CD8-positive, alpha-beta memory T cell (primary cell): ENCODE results near the gene TRAF2. TPM values are rescaled to one million over a fixed set of nuclear protein-coding genes. Genes with fewer than 3 reads are reported as not detected.
"Not testable (repeated sequence)": the region's sequence is repeated elsewhere in the genome, so short reads cannot be mapped to it uniquely, and the experiment has no call there.

ENCODE experiments used
- CTCF ChIA-PET: fragments of 350-600 bp; sonication (Branson Sonifier 250); formaldehyde crosslinking; loops from one replicate; lab custom pipeline; 2021; ENCODE audit warnings: antibody characterized with exemption; lab: Charles Lee
- POLR2A ChIA-PET: fragments of 350-600 bp; sonication (Branson Sonifier 250); formaldehyde crosslinking; loops from one replicate; lab custom pipeline; 2021; ENCODE audit warnings: antibody characterized with exemption; lab: Charles Lee
- DNase-seq, 5 donors: peaks; one replicate each; pipeline versions ENCODE4 v3.0.0 to v3.0.0-alpha.2; 2020 to 2022; ENCODE audit warnings: mixed read lengths in 1 of 5
- H3K27ac ChIP-seq: one replicate; pipeline ENCODE4 v1.7.0; 2013; ENCODE audit warnings: low read depth, mild to moderate bottlenecking, low read length, moderate library complexity
- H3K27me3 ChIP-seq: 2 replicates; pipeline ENCODE4 v1.7.0; 2013; ENCODE audit warnings: low read length, mild to moderate bottlenecking; ENCODE audit not compliant: insufficient read depth, poor library complexity, severe bottlenecking
- H3K36me3 ChIP-seq: 2 replicates; pipeline ENCODE4 v1.7.0; 2013; ENCODE audit warnings: mild to moderate bottlenecking, low read length, moderate library complexity; ENCODE audit not compliant: insufficient read depth
- H3K4me1 ChIP-seq: 2 replicates; pipeline ENCODE4 v1.7.0; 2013; ENCODE audit warnings: mild to moderate bottlenecking, low read length, moderate library complexity; ENCODE audit not compliant: insufficient read depth
- H3K4me3 ChIP-seq: 2 replicates; pipeline ENCODE4 v1.7.0; 2013; ENCODE audit warnings: mild to moderate bottlenecking, low read length
- H3K9me3 ChIP-seq: 2 replicates; pipeline ENCODE4 v1.7.0; 2013; ENCODE audit warnings: mild to moderate bottlenecking, low read length
- H3K27ac Mint-ChIP-seq, 8 donors: one replicate each; pipeline ENCODE4 v1.8.0; 2020 to 2021; ENCODE audit warnings: mixed read lengths in 8 of 8, mild to moderate bottlenecking in 6 of 8, inconsistent platforms in 3 of 8, moderate library complexity in 3 of 8
- H3K27me3 Mint-ChIP-seq, 2 donors: one replicate each; pipeline ENCODE4 v1.8.0; 2020 to 2021; ENCODE audit warnings: mixed read lengths in 2 of 2, mild to moderate bottlenecking in 1 of 2, moderate library complexity in 1 of 2
- H3K36me3 Mint-ChIP-seq, 3 donors: one replicate each; pipeline ENCODE4 v1.8.0; 2020 to 2021; ENCODE audit warnings: mixed read lengths in 3 of 3, inconsistent platforms in 1 of 3, mild to moderate bottlenecking in 1 of 3
- H3K4me1 Mint-ChIP-seq, 3 donors: one replicate each; pipeline ENCODE4 v1.8.0; 2020 to 2021; ENCODE audit warnings: mixed read lengths in 3 of 3, inconsistent platforms in 1 of 3, mild to moderate bottlenecking in 1 of 3
- H3K4me3 Mint-ChIP-seq, 7 donors: one replicate each; pipeline ENCODE4 v1.8.0; 2020 to 2021; ENCODE audit warnings: mixed read lengths in 7 of 7, mild to moderate bottlenecking in 6 of 7, moderate library complexity in 4 of 7, inconsistent platforms in 2 of 7
- H3K9me3 Mint-ChIP-seq, 5 donors: one replicate each; pipeline ENCODE4 v1.8.0; 2020 to 2022; ENCODE audit warnings: mixed read lengths in 5 of 5, mild to moderate bottlenecking in 3 of 5, moderate library complexity in 2 of 5, inconsistent platforms in 1 of 5
- polyA plus RNA-seq: library from polyadenylated mRNA; unstranded; fragments of 300-500 nt; fragmentation: Illumina TruSeq; gene quantifications from one replicate; pipeline ENCODE4 v1.2.3, GENCODE V29; 2021
- total RNA-seq, 2 experiments: library from RNA; stranded (reverse); gene quantifications; one replicate each; pipeline ENCODE4 v1.2.3, GENCODE V29; 2021

Gene TRAF2
- total and polyA plus RNA-seq, 3 experiments from 2014 or later, result 23.1 to 60.5 (median 53.2) TPM

- Mint-ChIP-seq H3K27me3 (peaks cover 3 to 10% of the 10 kb centered on the region in 2 donors), H3K4me1 (peaks cover 8 to 17% (median 12%) of the 10 kb centered on the region in 3 donors), H3K36me3 (peaks cover 0 to 18% (median 0%) of the 10 kb centered on the region in 3 donors), H3K9me3 (no peaks in the 10 kb centered on the region), H3K4me3 (no peak overlapping the region), H3K27ac (no peak overlapping the region)
- POLR2A ChIA-PET, result no interaction called here
- no peak for DNase-seq
- no peaks in the 10 kb centered on the region for H3K27me3 ChIP-seq
- CTCF ChIA-PET, result interaction anchor here (1.0 to 4.9 kb wide), 11 partner anchors 8 to 194 kb away, joined by 3 to 45 read pairs (median 12); partner anchors contain the start of gene TRAF2
- no peaks in the 10 kb centered on the region for H3K9me3 ChIP-seq
- H3K27ac ChIP-seq, result no peak overlapping the region
- H3K4me1 ChIP-seq, result peaks cover 14% of the 10 kb centered on the region
- H3K36me3 ChIP-seq, result no peaks in the 10 kb centered on the region
- no peak overlapping the region for H3K4me3 ChIP-seq
Observed at GRCh38 chr9:136840877-136841645, 45.3 kb upstream of the TRAF2 start.

- H3K27ac Mint-ChIP-seq, result peak overlapping the region in 7 of 8 donors; percentile 37 to 79 (median 58)
- ChIA-PET POLR2A (interaction anchor here (0.6 to 2.2 kb wide), 5 partner anchors 20 to 193 kb away, joined by 3 to 9 read pairs (median 4); no protein-coding TSS in a partner anchor), CTCF (interaction anchor here (0.6 to 4.9 kb wide), 33 partner anchors 9 to 315 kb away, joined by 3 to 45 read pairs (median 4); partner anchors contain the start of genes CLIC3, MAMDC4, NPDC1 and RABL6)
- not testable (repeated sequence) for DNase-seq, H3K9me3 ChIP-seq, H3K36me3 ChIP-seq, H3K27me3 ChIP-seq, H3K4me3 ChIP-seq, H3K27ac ChIP-seq, H3K9me3 Mint-ChIP-seq
- H3K27me3 Mint-ChIP-seq, result peaks cover 7 to 13% of the 10 kb centered on the region in 2 donors
- H3K4me1 ChIP-seq, result peaks cover 14% of the 10 kb centered on the region
- H3K4me3 Mint-ChIP-seq, result peak overlapping the region; percentile 86 to 96 (median 88)
- peaks cover 8 to 22% (median 14%) of the 10 kb centered on the region in 3 donors for H3K4me1 Mint-ChIP-seq
- H3K36me3 Mint-ChIP-seq, result peaks cover 0 to 18% (median 0%) of the 10 kb centered on the region in 3 donors
Observed at GRCh38 chr9:136841646-136842379, 44.5 kb upstream of the TRAF2 start.

DNA sequence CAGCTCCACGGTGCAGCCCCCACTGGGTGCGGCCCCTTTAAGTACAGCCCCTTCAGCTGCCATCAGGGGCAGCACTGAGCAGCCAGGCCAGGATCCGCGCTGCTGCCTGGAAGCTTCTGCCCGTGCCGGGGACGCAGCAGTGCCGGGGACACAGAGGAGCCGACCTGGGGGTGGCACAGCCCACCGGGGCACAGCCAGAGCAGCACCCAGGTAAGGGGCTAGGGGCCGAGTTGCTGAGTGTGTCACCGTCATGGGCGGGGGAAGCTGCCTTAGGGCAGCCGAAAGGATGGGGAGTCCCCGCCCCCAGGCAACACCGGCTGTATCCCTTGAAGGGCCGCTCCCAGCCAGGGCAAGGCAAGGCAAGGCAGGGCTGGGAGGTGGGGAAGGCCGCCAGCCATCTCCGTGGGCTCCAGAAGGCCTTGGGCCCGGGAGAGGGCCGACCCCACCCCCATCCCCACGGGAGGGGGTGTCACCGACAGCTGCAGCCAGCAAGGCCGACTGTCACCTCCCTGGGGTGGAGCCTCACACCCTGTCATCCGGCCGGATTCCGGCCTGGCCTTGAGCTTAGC, 43.9 kb upstream of the TRAF2 start, which contains the start of gene AJM1:
Gene AJM1 (plus strand): TSS at position 99 of the 569 bp plus-strand sequence. CDS start 1,937 bp downstream, outside the sequence.
- ChIA-PET CTCF (interaction anchor here (0.6 to 4.9 kb wide), 37 partner anchors 9 to 314 kb away, joined by 3 to 45 read pairs (median 4); partner anchors contain the start of genes CLIC3, MAMDC4, NPDC1 and RABL6), POLR2A (interaction anchor here (0.6 to 2.2 kb wide), 6 partner anchors 21 to 192 kb away, joined by 3 to 9 read pairs (median 4); partner anchors contain the start of gene EDF1)
- Histone ChIP-seq H3K4me3 (peak within 1 kb of the TSS; percentile 71), H3K4me1 (peaks cover 15% of the 10 kb centered on the region)
- H3K9me3 ChIP-seq, H3K9me3 Mint-ChIP-seq, H3K27ac ChIP-seq, H3K27me3 ChIP-seq, H3K36me3 ChIP-seq: not testable (repeated sequence)
- Mint-ChIP-seq H3K27me3 (peaks cover 7 to 15% of the 10 kb centered on the region in 2 donors), H3K36me3 (peaks cover 0 to 18% (median 0%) of the 10 kb centered on the region in 3 donors), H3K4me1 (peaks cover 8 to 25% (median 14%) of the 10 kb centered on the region in 3 donors), H3K4me3 (peak within 1 kb of the TSS; percentile 86 to 96 (median 88)), H3K27ac (peak within 1 kb of the TSS; percentile 37 to 84 (median 68))
- peak; percentile 72 to 86 (median 75) for DNase-seq

GRCh38 chr9:136843159-136843800, 43.0 kb upstream of the TRAF2 start:
- not testable (repeated sequence) for DNase-seq, H3K27ac ChIP-seq, H3K9me3 Mint-ChIP-seq, H3K27me3 ChIP-seq, H3K9me3 ChIP-seq, H3K36me3 ChIP-seq, H3K4me3 ChIP-seq
- H3K27ac Mint-ChIP-seq, result peak overlapping the region in 7 of 8 donors; percentile 50 to 83 (median 57)
- peak overlapping the region; percentile 75 to 89 (median 81) for H3K4me3 Mint-ChIP-seq
- H3K36me3 Mint-ChIP-seq, result peaks cover 0 to 16% (median 0%) of the 10 kb centered on the region in 3 donors
- POLR2A ChIA-PET, result interaction anchor here (0.8 to 2.2 kb wide), 4 partner anchors 23 to 156 kb away, joined by 3 to 9 read pairs (median 4); partner anchors contain the start of gene EDF1
- peaks cover 8 to 33% (median 20%) of the 10 kb centered on the region in 3 donors for H3K4me1 Mint-ChIP-seq
- H3K4me1 ChIP-seq, result peaks cover 23% of the 10 kb centered on the region
- CTCF ChIA-PET, result interaction anchor here (0.8 to 4.9 kb wide), 22 partner anchors 8 to 234 kb away, joined by 3 to 45 read pairs (median 8); partner anchors contain the start of genes CLIC3, MAMDC4, NPDC1 and RABL6
- peaks cover 11 to 21% of the 10 kb centered on the region in 2 donors for H3K27me3 Mint-ChIP-seq

- H3K27ac Mint-ChIP-seq, result peak overlapping the region in 6 of 8 donors; percentile 50 to 83 (median 60)
- H3K36me3 ChIP-seq, H3K9me3 ChIP-seq, H3K27me3 ChIP-seq, H3K9me3 Mint-ChIP-seq, H3K27ac ChIP-seq, H3K4me3 ChIP-seq: not testable (repeated sequence)
- DNase-seq, result peak; percentile 44 to 78 (median 49)
- H3K4me3 Mint-ChIP-seq, result peak overlapping the region; percentile 75 to 89 (median 81)
- peaks cover 23% of the 10 kb centered on the region for H3K4me1 ChIP-seq
- peaks cover 8 to 35% (median 21%) of the 10 kb centered on the region in 3 donors for H3K4me1 Mint-ChIP-seq
- peaks cover 0 to 13% (median 0%) of the 10 kb centered on the region in 3 donors for H3K36me3 Mint-ChIP-seq
- POLR2A ChIA-PET, result interaction anchor here (1.1 to 2.2 kb wide), 2 partner anchors 42 to 44 kb away, joined by 4 to 9 read pairs; no protein-coding TSS in a partner anchor
- H3K27me3 Mint-ChIP-seq, result peaks cover 11 to 24% of the 10 kb centered on the region in 2 donors
- CTCF ChIA-PET, result interaction anchor here (0.8 to 4.9 kb wide), 13 partner anchors 16 to 191 kb away, joined by 3 to 45 read pairs (median 9); partner anchors contain the start of genes RABL6 and TRAF2
Observed at GRCh38 chr9:136843801-136844740, 42.2 kb upstream of the TRAF2 start.

- H3K27me3 ChIP-seq, result peaks cover 4% of the 10 kb centered on the region
- no peak overlapping the region for H3K4me3 ChIP-seq
- POLR2A ChIA-PET, result interaction anchor here (1.1 kb wide), 1 partner anchor 99 kb away, joined by 3 read pairs; the partner anchor contains the start of gene FBXW5
- H3K4me1 ChIP-seq, result peaks cover 26% of the 10 kb centered on the region
- no peaks in the 10 kb centered on the region for H3K9me3 ChIP-seq
- peaks cover 11 to 27% of the 10 kb centered on the region in 2 donors for H3K27me3 Mint-ChIP-seq
- peak overlapping the region in 2 of 8 donors; percentile 34 to 75 for H3K27ac Mint-ChIP-seq
- peaks cover 0 to 3% (median 0%) of the 10 kb centered on the region in 5 donors for H3K9me3 Mint-ChIP-seq
- CTCF ChIA-PET, result interaction anchor here (0.8 to 4.9 kb wide), 7 partner anchors 21 to 190 kb away, joined by 3 to 45 read pairs (median 4); partner anchors contain the start of gene PAXX
- DNase-seq, result no peak
- H3K4me1 Mint-ChIP-seq, result peaks cover 8 to 40% (median 24%) of the 10 kb centered on the region in 3 donors
- H3K4me3 Mint-ChIP-seq, result peak overlapping the region in 5 of 7 donors; percentile 36 to 66 (median 44)
- no peaks in the 10 kb centered on the region for H3K36me3 ChIP-seq
- peaks cover 0 to 10% (median 0%) of the 10 kb centered on the region in 3 donors for H3K36me3 Mint-ChIP-seq
- H3K27ac ChIP-seq, result no peak overlapping the region
Observed at GRCh38 chr9:136844761-136845464, 41.4 kb upstream of the TRAF2 start.
